GM12891 (cell line): Measurements from ENCODE around the gene NLRP7.
"Not testable (repeated sequence)": the region's sequence is repeated elsewhere in the genome, so short reads cannot be mapped to it uniquely, and the experiment has no call there.

Experiments used
- DNase-seq: peaks from one replicate; pipeline ENCODE4 v3.0.0; 2011; ENCODE audit warnings: low spot score; ENCODE audit not compliant: insufficient read length
- FAIRE-seq: peaks from 2 replicates; lab custom pipeline; 2011; peaks lifted over from hg19 to GRCh38; lab: Jason Lieb, UNC
- PAX5 ChIP-seq: IDR thresholded peaks from 2 replicates; pipeline ENCODE4 v1.6.1; 2011; ENCODE audit warnings: low read length, moderate library complexity, mild to moderate bottlenecking; ENCODE audit not compliant: insufficient read depth, severe bottlenecking
- POLR2A ChIP-seq: IDR thresholded peaks from 2 replicates; pipeline ENCODE4 v1.6.1; 2011; ENCODE audit warnings: low read depth, low read length, control low read depth
- POLR2AphosphoS5 ChIP-seq: IDR thresholded peaks from 2 replicates; pipeline ENCODE4 v1.6.1; 2011; ENCODE audit warnings: low read depth, low read length, control low read depth
- POU2F2 ChIP-seq: IDR thresholded peaks from 2 replicates; pipeline ENCODE4 v1.6.1; 2011; ENCODE audit warnings: low read depth, mild to moderate bottlenecking, control low read depth, low read length, moderate library complexity
- SPI1 ChIP-seq: IDR thresholded peaks from 2 replicates; pipeline ENCODE4 v1.6.1; 2011; ENCODE audit warnings: low read depth, low read length, control low read depth
- TAF1 ChIP-seq: IDR thresholded peaks from 2 replicates; pipeline ENCODE4 v1.6.1; 2011; ENCODE audit warnings: low read depth, low read length, control low read depth

The NLRP7 gene

GRCh38 chr19:54896036-54896435, 51.3 kb downstream of the NLRP7 start:
- DNase-seq (no peak), FAIRE-seq (no peak)
- TF ChIP-seq POLR2AphosphoS5: no peak
- no peak for TF ChIP-seq TAF1
- no peak for TF ChIP-seq POU2F2
- TF ChIP-seq PAX5: no peak

- DNase-seq, FAIRE-seq: not testable (repeated sequence)
Observed at GRCh38 chr19:54894106-54894505, 53.2 kb downstream of the NLRP7 start.

- DNase-seq (no peak), FAIRE-seq (no peak)
- TF ChIP-seq SPI1: no peak
- no peak for TF ChIP-seq POLR2AphosphoS5
- TF ChIP-seq PAX5: no peak
- no peak for TF ChIP-seq TAF1
- TF ChIP-seq POLR2A: no peak
- no peak for TF ChIP-seq POU2F2
Observed at GRCh38 chr19:54893406-54893805, 53.9 kb downstream of the NLRP7 start.

DNA sequence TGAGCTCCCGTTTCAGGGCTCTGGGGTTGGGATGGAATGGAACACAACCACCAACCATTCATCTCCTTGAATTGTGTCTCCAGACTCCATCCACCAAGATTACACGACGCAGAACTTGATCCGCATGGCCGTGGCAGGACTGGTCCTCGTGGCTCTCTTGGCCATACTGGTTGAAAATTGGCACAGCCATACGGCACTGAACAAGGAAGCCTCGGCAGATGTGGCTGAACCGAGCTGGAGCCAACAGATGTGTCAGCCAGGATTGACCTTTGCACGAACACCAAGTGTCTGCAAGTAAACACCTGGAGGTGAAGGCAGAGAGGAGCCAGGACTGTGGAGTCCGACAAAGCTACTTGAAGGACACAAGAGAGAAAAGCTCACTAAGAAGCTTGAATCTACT, 57.8 kb downstream of the NLRP7 start:
- TF ChIP-seq TAF1 (no peak), POU2F2 (no peak), POLR2AphosphoS5 (no peak)
- FAIRE-seq (no peak), DNase-seq (no peak)

DNA sequence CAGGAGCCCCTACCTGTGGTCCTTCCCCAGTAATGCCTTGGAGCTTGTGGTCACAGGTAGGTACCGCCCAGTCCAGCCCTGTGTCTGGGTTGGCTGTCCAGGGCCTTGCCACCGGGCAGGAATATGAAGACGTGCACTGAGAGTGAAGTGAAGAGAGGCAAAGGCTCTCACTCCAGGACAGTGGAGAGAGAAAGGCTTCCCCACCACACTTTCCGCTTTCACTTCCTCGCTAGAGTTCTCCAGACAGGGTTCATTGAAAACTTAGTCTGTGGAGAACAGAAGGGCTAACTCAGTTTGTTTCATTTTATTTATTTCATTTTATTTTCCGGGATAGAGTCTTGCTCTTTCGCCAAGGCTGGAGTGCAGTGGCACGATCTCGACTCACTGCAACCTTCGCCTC, 59.1 kb downstream of the NLRP7 start:
- FAIRE-seq: no peak
- no peak for TF ChIP-seq POU2F2
- no peak for TF ChIP-seq POLR2A
- no peak for TF ChIP-seq POLR2AphosphoS5
- TF ChIP-seq TAF1: no peak
- 0 out of 2 replicates have a peak, but pooled peaks have one; percentile 21 for TF ChIP-seq SPI1
- DNase-seq: no peak

- TF ChIP-seq POLR2AphosphoS5 (no peak), SPI1 (no peak), POU2F2 (no peak), TAF1 (no peak), PAX5 (no peak), POLR2A (no peak)
- DNase-seq (no peak), FAIRE-seq (no peak)
Observed at GRCh38 chr19:54883228-54883627, 64.1 kb downstream of the NLRP7 start.

GRCh38 chr19:54882758-54883157, 64.6 kb downstream of the NLRP7 start:
- TF ChIP-seq POLR2A: no peak
- no peak for TF ChIP-seq SPI1
- no peak for TF ChIP-seq POU2F2
- 0 out of 2 replicates have a peak, but pooled peaks have one; percentile 20 for TF ChIP-seq TAF1
- DNase-seq (peak; percentile 37), FAIRE-seq (peak; percentile 85)

- no peak for DNase-seq
Observed at GRCh38 chr19:54881884-54882283, 65.4 kb downstream of the NLRP7 start.

DNA sequence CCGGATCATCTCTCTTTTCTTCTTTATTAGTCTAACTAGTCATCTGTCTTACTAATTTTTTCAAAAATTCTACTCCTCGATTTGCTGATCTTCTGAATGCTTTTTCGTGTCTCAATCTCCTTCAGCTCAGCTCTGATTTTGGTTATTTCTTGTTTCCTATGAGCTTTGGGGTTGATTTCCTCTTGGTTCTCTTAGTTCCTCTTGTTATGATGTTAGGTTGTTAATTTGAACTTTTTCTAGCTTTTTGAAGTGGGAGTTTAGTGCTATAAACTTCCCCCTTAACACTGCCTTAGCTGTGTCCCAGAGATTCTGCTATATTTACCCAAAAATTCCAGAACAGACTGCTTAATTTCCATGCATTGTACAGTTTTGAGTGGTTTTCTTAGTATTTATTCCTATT, 69.9 kb downstream of the NLRP7 start:
- FAIRE-seq (no peak), DNase-seq (no peak)
- TF ChIP-seq POLR2A: no peak
- no peak for TF ChIP-seq POLR2AphosphoS5
- TF ChIP-seq POU2F2: no peak
- no peak for TF ChIP-seq SPI1
- no peak for TF ChIP-seq TAF1
- TF ChIP-seq PAX5: no peak

More at GRCh38 chr19:54881884-54882283, 65.4 kb downstream of the NLRP7 start:
- no peak for TF ChIP-seq POU2F2
- no peak for TF ChIP-seq TAF1
- no peak for TF ChIP-seq SPI1
- TF ChIP-seq POLR2A: no peak
- no peak for TF ChIP-seq POLR2AphosphoS5
- TF ChIP-seq PAX5: no peak
- no peak for FAIRE-seq

DNA sequence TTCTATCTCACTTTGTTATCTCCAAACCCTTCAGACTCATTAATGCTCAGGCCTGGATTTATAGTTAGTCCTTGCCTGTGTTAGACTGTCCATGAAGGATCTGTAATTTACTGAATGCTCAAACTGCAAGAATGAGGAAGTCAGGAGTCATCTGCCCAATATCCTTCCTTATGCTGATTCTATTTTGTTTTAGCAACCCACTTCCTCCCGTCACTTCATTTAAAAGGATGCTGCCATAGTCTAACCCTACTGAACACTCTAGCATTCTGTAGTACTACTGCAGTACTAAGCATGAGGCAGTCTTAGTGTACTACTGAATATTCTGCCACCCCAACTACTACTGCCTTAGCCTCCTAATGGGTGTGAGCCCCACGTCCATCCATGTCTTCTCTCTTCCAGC, 71.8 kb downstream of the NLRP7 start:
- FAIRE-seq (no peak), DNase-seq (no peak)
- TF ChIP-seq SPI1 (peak; percentile 53), PAX5 (no peak)

GRCh38 chr19:54873990-54874389, 73.3 kb downstream of the NLRP7 start, which contains the start of gene FCAR:
FCAR (plus strand) TSS chr19:54874235; CDS start chr19:54874290, 55 bp downstream.
- TF ChIP-seq SPI1: no peak
- TF ChIP-seq PAX5: no peak
- no peak for TF ChIP-seq POLR2A
- TF ChIP-seq POU2F2: no peak
- FAIRE-seq (no peak), DNase-seq (no peak)
